SK-N-MC (cell line): Measurements from ENCODE around the gene LPA.

Experiments
- DNase-seq: peaks from one replicate; pipeline ENCODE4 v3.0.0-alpha.2; 2011; ENCODE audit warnings: low read depth, low spot score
- H3K27ac ChIP-seq: fragments of 200-600 bp; sonication (generic); 2 replicates; pipeline ENCODE4 v1.5.1; 2016; ENCODE audit warnings: mixed run types
- H3K36me3 ChIP-seq: fragments of 200-600 bp; sonication (generic); 2 replicates; pipeline ENCODE4 v1.6.1; 2017; ENCODE audit warnings: antibody characterized with exemption, low read length, mixed read lengths; ENCODE audit not compliant: insufficient read depth
- H3K4me3 ChIP-seq: fragments of 200-600 bp; sonication (generic); 2 replicates; pipeline ENCODE4 v1.5.1; 2016
- H3K9ac ChIP-seq: fragments of 200-600 bp; sonication (generic); 2 replicates; pipeline ENCODE4 v1.8.0; 2017; ENCODE audit warnings: mixed run types, mixed read lengths; ENCODE audit not compliant: insufficient read length
- H3K9me3 ChIP-seq: fragments of 200-600 bp; sonication (generic); 2 replicates; pipeline ENCODE4 v1.6.1; 2017; ENCODE audit warnings: low read depth, mild to moderate bottlenecking, antibody characterized with exemption, low read length, moderate library complexity, mixed read lengths
- EZH2 ChIP-seq: fragments of 200-600 bp; sonication (generic); IDR thresholded peaks from one replicate; pipeline ENCODE4 v1.6.1; 2017; ENCODE audit warnings: antibody characterized with exemption
- FOXP2 ChIP-seq: optimal IDR thresholded peaks from 2 replicates; pipeline ENCODE3; 2011; ENCODE audit warnings: mild to moderate bottlenecking, moderate library complexity; ENCODE audit not compliant: insufficient read depth; ENCODE audit errors: extremely low read length, control extremely low read depth
- POLR2AphosphoS5 ChIP-seq: IDR thresholded peaks from 2 replicates; pipeline ENCODE4 v1.6.1; 2012; ENCODE audit warnings: mild to moderate bottlenecking, low read depth, low read length, borderline replicate concordance

LPA gene

DNA sequence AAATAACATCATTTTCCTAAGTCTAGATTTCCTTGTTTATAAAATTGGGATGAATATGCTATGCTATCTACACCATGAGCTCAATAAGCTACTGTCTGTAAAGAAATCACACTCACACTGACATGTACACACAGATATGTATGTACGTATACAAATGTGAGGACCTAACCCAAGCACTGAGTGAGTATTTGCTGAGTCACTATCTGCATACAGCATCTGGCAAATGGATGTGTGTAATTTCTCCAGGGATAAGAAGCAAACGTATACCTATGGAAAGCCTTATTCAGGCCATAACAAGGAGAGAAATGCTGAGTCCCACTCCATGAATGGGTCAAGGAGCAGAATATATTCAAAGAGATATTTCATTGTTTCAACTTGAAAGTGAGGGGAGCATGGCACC, 153.9 kb downstream of the LPA start:
- Histone ChIP-seq H3K36me3 (no peaks in the 10 kb centered on the region), H3K9me3 (no peaks in the 10 kb centered on the region), H3K27ac (no peak overlapping the region), H3K4me3 (no peak overlapping the region), H3K9ac (no peak overlapping the region)
- DNase-seq = no peak
- TF ChIP-seq POLR2AphosphoS5 (no peak), EZH2 (no peak), FOXP2 (no peak)

DNA sequence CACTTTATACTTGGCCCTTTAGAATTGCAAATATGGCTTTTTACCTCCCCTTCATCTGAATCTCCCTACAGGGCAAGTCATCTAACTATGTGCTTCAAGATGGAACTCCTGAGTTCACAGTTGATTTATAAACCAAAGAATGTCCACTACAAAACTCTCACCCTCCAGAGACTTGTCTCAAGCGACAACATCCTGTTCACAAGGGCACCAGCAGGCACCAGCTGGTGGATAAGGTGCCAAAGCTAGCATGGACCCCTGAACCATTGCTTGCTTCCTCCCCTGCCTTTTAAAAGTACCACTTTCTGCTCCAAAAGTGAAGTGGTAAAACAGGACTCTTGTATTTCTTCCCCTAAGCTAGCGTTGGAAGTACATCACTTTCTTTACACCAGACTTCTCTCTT, 154.5 kb downstream of the LPA start:
- no peak overlapping the region for H3K27ac ChIP-seq
- no peak overlapping the region for H3K4me3 ChIP-seq
- TF ChIP-seq FOXP2 = no peak
- TF ChIP-seq EZH2 = no peak
- TF ChIP-seq POLR2AphosphoS5 = no peak
- no peak for DNase-seq
- no peaks in the 10 kb centered on the region for H3K36me3 ChIP-seq
- H3K9ac ChIP-seq = no peak overlapping the region
- H3K9me3 ChIP-seq = no peaks in the 10 kb centered on the region

- Histone ChIP-seq H3K4me3 (no peak overlapping the region), H3K27ac (no peak overlapping the region)
- TF ChIP-seq FOXP2 (no peak), POLR2AphosphoS5 (no peak), EZH2 (no peak)
Observed at GRCh38 chr6:160508599-160508998, 155.5 kb downstream of the LPA start.

GRCh38 chr6:160507420-160507819, 156.7 kb downstream of the LPA start:
- H3K36me3 ChIP-seq = no peaks in the 10 kb centered on the region
- no peak for TF ChIP-seq FOXP2
- TF ChIP-seq EZH2 = no peak
- TF ChIP-seq POLR2AphosphoS5 = no peak

More at GRCh38 chr6:160508599-160508998, 155.5 kb downstream of the LPA start:
- H3K9me3 ChIP-seq = no peaks in the 10 kb centered on the region
- no peak overlapping the region for H3K9ac ChIP-seq
- no peak for DNase-seq
- H3K36me3 ChIP-seq = no peaks in the 10 kb centered on the region

GRCh38 chr6:160505970-160506369, 158.1 kb downstream of the LPA start:
- TF ChIP-seq EZH2 = no peak
- TF ChIP-seq FOXP2 = no peak
- TF ChIP-seq POLR2AphosphoS5 = no peak
- no peak for DNase-seq
- H3K4me3 ChIP-seq = no peak overlapping the region
- no peaks in the 10 kb centered on the region for H3K36me3 ChIP-seq
- H3K9ac ChIP-seq = no peak overlapping the region
- no peak overlapping the region for H3K27ac ChIP-seq
- no peaks in the 10 kb centered on the region for H3K9me3 ChIP-seq

More at GRCh38 chr6:160507420-160507819, 156.7 kb downstream of the LPA start:
- H3K4me3 ChIP-seq = no peak overlapping the region
- no peaks in the 10 kb centered on the region for H3K9me3 ChIP-seq
- no peak for DNase-seq
- no peak overlapping the region for H3K27ac ChIP-seq
- H3K9ac ChIP-seq = no peak overlapping the region

DNA sequence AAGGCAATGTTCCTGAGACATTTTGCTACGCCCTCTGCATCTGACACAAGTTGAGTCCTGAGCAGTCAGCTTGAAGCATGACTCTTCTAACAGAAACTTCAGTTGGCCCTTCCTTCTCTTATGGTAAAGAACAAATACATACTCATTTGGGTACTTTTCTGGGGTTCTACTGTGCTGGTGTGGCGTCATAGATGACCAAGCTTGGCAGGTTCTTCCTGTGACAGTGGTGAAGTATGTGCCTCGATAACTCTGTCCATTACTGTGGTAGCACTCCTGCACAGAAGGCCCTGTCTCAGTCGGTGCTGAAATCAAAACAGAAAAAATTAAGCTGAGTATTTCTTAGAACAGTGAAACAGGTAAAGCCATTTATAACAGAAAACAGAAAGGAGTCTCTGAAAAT, 163.4 kb downstream of the LPA start:
- no peak for TF ChIP-seq POLR2AphosphoS5
- no peak for TF ChIP-seq EZH2
- no peak for TF ChIP-seq FOXP2
- no peak overlapping the region for H3K9ac ChIP-seq
- H3K36me3 ChIP-seq = no peaks in the 10 kb centered on the region
- DNase-seq = no peak
- H3K9me3 ChIP-seq = no peaks in the 10 kb centered on the region
- no peak overlapping the region for H3K4me3 ChIP-seq
- no peak overlapping the region for H3K27ac ChIP-seq

GRCh38 chr6:160494576-160494975, 169.5 kb downstream of the LPA start:
- Histone ChIP-seq H3K4me3 (no peak overlapping the region), H3K9me3 (no peaks in the 10 kb centered on the region), H3K27ac (no peak overlapping the region), H3K36me3 (no peaks in the 10 kb centered on the region), H3K9ac (no peak overlapping the region)
- no peak for TF ChIP-seq FOXP2
- no peak for TF ChIP-seq POLR2AphosphoS5
- TF ChIP-seq EZH2 = no peak
- DNase-seq = no peak

DNA sequence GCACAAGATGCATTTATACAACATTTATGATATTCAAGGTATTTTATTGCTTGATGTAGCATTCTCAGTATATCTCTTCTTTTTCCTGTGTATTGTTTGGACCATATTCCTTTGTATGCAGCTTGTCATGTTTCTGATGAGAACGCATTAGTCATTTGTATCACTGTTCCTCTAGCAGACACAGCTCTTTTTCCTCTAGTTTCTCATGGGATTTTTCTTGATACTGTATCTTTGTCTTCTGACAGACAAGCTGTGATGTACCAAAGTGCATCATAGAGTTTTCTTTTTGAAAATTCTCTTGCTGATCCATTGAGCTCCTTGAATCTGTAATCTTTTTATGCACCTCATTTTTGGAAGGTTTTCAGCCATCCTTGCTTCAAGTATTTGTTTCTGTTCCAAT, 175.0 kb downstream of the LPA start:
- no peaks in the 10 kb centered on the region for H3K9me3 ChIP-seq
- H3K9ac ChIP-seq = no peak overlapping the region
- no peak overlapping the region for H3K27ac ChIP-seq
- DNase-seq = no peak
- TF ChIP-seq EZH2 = no peak
- no peak for TF ChIP-seq FOXP2
- no peak overlapping the region for H3K4me3 ChIP-seq
- H3K36me3 ChIP-seq = no peaks in the 10 kb centered on the region

DNA sequence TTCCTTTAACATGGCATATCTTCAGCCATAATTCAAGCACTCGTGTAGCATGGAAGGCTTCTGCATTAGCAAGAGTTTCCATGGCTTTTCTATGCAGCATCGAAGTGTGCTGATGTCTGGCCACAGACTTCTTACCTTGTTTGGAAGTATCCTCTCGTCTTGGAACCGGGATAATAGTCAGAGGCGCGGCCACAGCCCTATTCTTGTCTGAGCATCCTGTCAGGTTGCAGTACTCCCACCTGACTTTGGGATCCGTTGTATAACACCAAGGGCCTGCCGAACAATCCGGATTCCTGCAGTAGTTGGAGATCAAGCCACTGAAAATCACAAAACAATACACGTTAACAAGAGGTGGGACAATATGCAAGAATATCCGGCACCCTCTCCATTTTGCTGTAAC, 177.0 kb downstream of the LPA start:
- Histone ChIP-seq H3K36me3 (no peaks in the 10 kb centered on the region), H3K27ac (no peak overlapping the region), H3K4me3 (no peak overlapping the region), H3K9ac (no peak overlapping the region), H3K9me3 (no peaks in the 10 kb centered on the region)
- TF ChIP-seq EZH2 (no peak), POLR2AphosphoS5 (no peak)
- DNase-seq = no peak
